HPDE6-E6E7 (cell line): Measurements from ENCODE around the gene PIAS3.
"Not testable (repeated sequence)": the region's sequence is repeated elsewhere in the genome, so short reads cannot be mapped to it uniquely, and the experiment has no call there.

ENCODE experiments used
- DNase-seq: peaks from one replicate; pipeline ENCODE4 v3.0.0; 2011; ENCODE audit warnings: missing footprints; ENCODE audit errors: extremely low spot score

PIAS3 gene

DNA sequence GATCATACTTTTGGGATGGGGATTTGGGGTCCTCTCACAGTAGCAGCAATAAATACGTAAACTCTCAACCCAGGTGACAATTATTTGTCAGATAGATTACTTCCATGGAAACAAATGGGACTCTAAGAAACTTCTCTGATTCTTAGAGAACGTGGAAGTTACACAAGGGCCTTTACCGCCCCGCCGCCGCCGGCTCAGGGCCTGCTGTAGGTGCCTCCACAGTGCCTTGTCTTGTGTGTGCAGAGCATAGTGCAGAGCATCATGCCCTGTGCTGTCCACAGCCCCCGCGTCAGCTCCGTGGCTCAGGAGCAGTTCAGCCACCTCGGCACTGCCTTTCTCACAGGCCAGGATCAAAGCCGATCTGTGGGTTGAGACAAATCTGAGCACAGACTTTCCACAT is 15.8 kb upstream of the PIAS3 start:
- no peak for DNase-seq

DNA sequence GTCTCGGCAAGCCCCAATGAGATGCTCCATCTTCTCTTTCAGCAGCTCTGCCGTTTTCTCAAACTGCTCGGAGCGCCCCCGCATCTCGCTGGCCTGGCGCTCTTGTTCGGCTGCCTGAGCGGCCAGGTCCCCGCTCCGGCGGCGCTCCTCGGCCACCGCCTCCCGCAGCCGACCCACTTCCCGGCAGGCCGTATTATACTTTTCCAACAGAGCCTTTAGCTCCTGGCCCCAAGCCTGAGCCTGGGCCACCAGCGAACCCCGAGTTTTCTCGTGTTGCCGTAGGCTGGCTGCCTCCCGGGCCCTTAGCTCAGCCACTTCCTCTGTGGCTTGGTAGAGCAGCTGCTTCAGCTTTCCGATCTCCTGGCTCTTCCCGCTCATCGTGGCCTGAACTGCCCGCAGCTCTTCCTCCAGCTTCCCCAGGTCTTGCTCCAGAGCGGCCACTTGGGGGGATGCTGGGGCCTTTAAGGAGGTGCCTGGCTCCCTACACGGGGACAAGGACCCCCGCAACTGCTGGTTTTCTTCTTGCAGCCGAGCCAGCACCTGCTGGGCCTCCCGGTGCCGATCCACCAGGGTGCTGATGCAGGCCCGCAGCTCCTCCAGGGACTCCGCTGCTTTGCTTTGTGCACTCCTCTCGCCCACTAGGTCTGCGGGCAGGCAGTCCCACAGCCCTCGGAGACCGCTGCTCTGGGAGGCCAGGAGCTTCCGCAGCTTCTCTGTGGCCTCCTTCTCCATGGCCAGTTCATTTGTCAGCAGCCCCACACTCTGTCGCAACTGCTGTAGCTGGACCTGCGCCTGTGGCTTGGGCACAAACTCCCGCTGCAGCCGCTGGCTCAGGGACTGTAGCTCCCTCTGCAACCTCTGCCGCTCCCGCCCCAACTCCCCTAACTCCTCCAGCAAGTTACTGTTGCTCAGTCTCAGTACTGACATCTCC is 13.4 kb upstream of the PIAS3 start:
- DNase-seq = no peak

DNA sequence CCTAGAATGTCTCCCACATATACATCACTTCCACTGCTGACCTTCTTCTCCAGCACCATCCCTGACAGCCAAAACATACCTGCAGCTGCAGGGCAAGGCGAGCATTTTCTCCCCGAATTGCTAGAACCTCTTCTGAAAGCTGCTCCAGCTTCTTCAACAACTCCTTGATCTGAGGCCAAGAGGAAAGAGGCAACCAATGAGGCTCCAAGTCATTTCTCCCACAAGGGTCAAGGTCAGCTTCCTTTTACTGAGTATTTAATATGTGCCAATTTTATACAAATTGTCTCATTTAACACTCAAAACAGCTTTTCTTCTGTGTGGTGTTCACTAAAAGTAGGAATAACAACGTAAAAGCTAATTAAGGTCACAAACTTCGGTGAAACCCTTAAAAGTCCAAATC is 9.4 kb upstream of the PIAS3 start:
- DNase-seq = no peak

DNA sequence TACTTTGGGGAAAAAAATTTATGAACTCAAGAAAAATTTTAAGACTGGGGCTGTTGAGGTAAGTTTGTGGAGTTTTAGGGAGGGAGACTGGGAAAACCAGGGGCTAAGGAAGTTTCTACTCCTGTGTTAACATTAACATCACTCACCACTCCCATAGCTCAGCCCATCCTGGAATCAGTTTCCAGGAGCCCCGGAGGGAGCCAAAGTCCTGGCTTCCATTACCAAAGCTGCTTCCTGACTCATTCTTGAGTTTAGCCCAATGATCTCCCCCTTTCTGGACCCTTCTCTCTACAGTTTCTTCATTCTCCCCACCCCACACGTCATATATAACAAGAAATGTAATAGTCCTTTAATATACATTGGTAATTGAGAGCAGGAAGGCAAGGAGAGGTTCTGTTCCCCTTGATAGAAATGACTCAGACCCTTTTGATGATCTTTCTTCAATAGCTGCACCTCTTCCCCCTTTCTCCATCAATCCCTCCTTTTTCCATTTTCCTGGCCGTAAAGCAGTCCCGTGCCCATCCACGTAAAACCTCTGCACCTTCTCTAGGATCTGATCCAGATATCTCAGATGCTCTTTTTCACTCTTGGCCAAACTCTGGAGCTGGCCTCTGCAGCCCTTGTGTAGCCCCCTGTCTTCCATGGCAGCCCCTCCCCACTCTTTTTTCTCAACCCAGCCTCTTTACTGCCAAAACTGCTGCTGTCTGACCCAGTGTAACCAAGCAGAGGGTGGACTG is 4.6 kb upstream of the PIAS3 start:
- no peak for DNase-seq

DNA sequence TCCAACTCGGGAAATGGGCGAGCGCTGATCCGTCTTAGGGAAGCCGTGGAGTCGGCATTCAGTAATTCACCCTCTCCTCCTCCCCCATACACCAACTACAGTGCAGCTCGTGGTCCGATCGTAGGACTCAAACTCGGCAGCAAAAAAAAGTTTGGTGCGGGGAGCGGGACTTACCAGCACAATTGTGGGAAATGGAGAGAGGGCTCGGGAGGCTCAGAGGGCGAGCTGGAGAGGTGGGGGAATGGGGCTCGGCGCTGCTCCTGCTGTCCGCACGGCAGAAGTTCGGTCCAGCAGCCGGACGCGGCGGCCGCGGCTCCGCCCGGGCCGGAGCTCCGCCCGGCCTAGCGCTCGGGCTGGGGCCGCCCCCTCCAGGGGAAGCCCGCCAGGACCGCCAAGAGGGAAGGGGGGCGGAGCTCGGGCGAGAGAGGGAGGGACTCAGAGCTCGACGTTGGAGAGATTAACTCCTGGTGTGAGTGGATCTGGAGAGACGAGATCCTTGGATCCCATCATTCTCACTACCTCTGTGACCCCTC is 676 bp upstream of the PIAS3 start:
- peak; percentile 86 for DNase-seq

DNA sequence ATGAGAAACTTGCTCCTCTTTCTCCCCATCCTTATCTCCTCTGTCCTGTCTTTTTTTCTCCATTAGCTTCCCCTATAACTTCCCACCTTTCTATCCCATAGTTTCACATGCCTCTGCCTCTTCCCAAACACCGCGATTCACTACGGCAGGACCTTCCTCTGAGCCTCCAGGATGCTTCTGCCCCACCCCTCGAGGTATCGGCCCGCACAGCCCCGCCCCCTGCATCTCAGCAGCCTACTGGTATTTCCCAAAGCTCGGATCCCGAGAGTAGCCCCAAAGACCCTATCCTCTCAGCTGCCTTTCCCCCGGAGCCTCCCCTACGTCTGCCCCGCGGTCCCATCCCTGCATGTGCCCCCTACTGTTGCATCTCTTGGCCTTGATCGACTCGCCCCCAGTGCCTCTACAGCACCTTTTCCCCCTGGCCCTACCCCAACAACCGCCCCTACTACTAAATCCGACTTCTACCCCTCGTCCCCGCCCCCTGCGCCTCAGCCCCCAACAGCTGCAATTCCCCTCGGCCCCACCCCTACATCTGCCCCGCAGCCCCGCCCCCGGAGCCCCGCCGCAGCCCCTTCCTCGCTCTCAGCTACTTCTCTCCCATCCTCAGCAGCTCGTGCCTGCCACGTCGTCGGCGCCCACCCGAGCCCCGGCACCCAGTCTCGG is 512 bp downstream of the PIAS3 start:
- DNase-seq = no peak

DNA sequence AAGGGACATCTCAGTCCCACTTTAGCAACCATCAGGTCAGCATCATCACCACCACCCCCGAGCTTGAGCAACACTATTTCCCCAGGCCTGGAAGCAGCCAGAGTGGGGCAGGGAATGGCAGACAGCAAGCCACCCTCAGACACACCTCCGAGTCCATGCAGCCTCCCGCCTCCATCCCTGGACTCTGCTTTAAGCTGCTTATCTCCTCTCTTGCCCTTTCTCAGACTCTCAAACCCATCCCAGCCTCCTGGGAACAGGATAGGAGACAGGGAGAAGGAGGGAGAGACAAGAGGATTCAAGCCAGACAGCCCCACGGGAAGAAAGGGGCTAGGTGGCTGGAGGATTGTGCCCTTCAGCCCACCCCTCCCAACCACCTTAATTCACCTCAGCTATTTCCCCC is 1.7 kb downstream of the PIAS3 start:
- DNase-seq = no peak

- DNase-seq = no peak
Observed at GRCh38 chr1:145855426-145855948, 3.4 kb downstream of the PIAS3 start.

- no peak for DNase-seq
Observed at GRCh38 chr1:145849356-145850160, 9.3 kb downstream of the PIAS3 start.

GRCh38 chr1:145847827-145848226 is 11.1 kb downstream of the PIAS3 start:
- no peak for DNase-seq

GRCh38 chr1:145846201-145846612 is 12.7 kb downstream of the PIAS3 start:
- no peak for DNase-seq

GRCh38 chr1:145845514-145846161 is 13.2 kb downstream of the PIAS3 start, which contains the start of gene NUDT17:
Gene NUDT17, plus strand, starts transcription at chr1:145845630. Its CDS starts 11 bp downstream, at chr1:145845641.
- DNase-seq = peak; percentile 79

- DNase-seq = no peak
Observed at GRCh38 chr1:145845144-145845513, 13.8 kb downstream of the PIAS3 start.

GRCh38 chr1:145843031-145843430 is 15.8 kb downstream of the PIAS3 start:
- DNase-seq = no peak

DNA sequence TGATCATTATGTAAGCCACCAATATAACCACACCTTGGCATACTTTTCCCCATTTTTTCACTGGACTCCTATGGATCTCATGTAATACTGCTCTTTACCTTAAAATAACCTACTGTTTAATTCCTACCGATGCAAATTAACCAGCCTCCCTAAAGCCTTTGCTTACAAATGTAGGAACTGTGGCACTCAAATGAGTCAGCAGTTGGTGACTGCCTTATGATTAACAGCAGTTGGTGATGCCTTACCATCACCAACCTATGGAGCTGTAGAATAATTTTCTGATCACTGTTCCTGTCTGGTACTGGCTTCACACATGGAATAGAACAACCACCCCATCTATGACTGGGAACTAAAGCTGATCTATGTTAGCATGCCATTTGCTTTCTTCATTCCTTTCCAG is 21.2 kb downstream of the PIAS3 start:
- DNase-seq = no peak

DNA sequence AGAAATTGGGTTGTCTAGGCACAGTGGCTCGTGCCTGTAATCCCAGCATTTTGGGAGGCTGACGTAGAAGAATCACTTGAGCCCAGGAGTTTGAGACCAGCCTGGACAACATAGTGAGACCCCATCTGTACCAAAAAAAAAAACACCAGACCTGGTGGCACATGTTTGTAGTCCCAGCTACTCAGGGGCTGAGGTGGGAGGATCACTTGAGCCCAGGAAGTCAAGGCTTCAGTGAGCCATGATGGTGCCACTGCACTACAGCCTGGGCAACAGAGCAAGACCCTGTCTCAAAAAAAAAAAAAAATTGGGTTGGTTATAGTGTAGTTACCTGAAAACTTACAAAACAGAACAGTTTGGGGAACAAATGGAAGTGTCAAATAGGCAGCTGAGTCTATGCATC is 28.1 kb downstream of the PIAS3 start:
- not testable (repeated sequence) for DNase-seq

- no peak for DNase-seq
Observed at GRCh38 chr1:145828367-145829026, 30.4 kb downstream of the PIAS3 start.

- DNase-seq = no peak
Observed at GRCh38 chr1:145827966-145828365, 30.9 kb downstream of the PIAS3 start.

DNA sequence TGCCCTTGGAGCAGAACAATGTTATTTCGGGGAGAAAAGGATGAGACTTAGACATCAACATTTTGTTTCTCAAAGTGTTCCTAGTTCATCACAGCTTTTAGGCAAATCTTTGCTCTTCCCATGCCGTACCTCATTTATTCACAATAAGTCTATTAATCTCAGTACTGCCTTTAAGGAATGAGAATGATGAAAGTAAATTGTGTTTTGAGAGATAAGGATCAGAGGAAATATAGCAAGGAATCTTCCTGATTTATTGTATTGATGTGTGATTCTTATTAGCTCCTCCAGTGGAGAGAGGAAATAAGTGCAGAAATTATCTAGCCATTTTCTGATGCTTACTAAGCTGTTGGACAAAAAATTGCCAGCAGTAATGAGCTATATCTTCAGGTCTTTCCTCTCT is 32.9 kb downstream of the PIAS3 start:
- no peak for DNase-seq

- DNase-seq = no peak
Observed at GRCh38 chr1:145824499-145824842, 34.4 kb downstream of the PIAS3 start.
